A673 (cell line): Measurements from ENCODE around the gene ABCA2. TPM values are rescaled to one million over a fixed set of nuclear protein-coding genes. Genes with fewer than 3 reads are reported as not detected.
A peak's percentile ranks its signal among the peaks of the same experiment; 100 is the strongest.

ENCODE experiments used
- BruUV-seq: library from RNA; stranded (reverse); fragments of 400-500 nt; replicated peaks from 2 replicates; lab custom pipeline; 2021; lab: Mats Ljungman, UMichigan
- CTCF ChIA-PET: fragments of 300-600 bp; sonication (Branson Sonifier 250); formaldehyde crosslinking; loops from one replicate; lab custom pipeline; 2022; ENCODE audit warnings: antibody characterized with exemption; lab: Charles Lee
- POLR2A ChIA-PET: fragments of 300-600 bp; sonication (Branson Sonifier 250); formaldehyde crosslinking; loops from one replicate; lab custom pipeline; 2022; ENCODE audit warnings: antibody characterized with exemption; ENCODE audit not compliant: low non-redundant PET; lab: Charles Lee
- DNase-seq: peaks from one replicate; pipeline ENCODE4 v3.0.0-alpha.2; 2015; ENCODE audit warnings: low spot score
- H3K27ac ChIP-seq: fragments of 200-600 bp; sonication (generic); 2 replicates; pipeline ENCODE4 v1.5.1; 2016; ENCODE audit warnings: mixed run types, low read depth, mild to moderate bottlenecking, mixed read lengths, antibody characterized with exemption, low read length; ENCODE audit not compliant: poor library complexity, severe bottlenecking
- H3K27me3 ChIP-seq: fragments of 200-600 bp; sonication (generic); replicated peaks from 2 replicates; pipeline ENCODE4 v1.6.1; 2017; ENCODE audit warnings: mixed run types, low read depth, mild to moderate bottlenecking, mixed read lengths, antibody characterized with exemption, low read length; ENCODE audit not compliant: insufficient read depth, poor library complexity
- H3K36me3 ChIP-seq: fragments of 200-600 bp; sonication (generic); 2 replicates; pipeline ENCODE4 v1.6.1; 2016; ENCODE audit warnings: mixed run types, mild to moderate bottlenecking, mixed read lengths, antibody characterized with exemption, low read length; ENCODE audit not compliant: insufficient read depth, poor library complexity, severe bottlenecking
- H3K4me1 ChIP-seq: fragments of 200-600 bp; sonication (generic); 2 replicates; pipeline ENCODE4 v1.6.1; 2017; ENCODE audit warnings: mixed run types, mild to moderate bottlenecking, mixed read lengths, antibody characterized with exemption, low read length; ENCODE audit not compliant: insufficient read depth, poor library complexity, severe bottlenecking
- H3K4me3 ChIP-seq: fragments of 200-600 bp; sonication (generic); 2 replicates; pipeline ENCODE4 v1.5.1; 2016; ENCODE audit warnings: low read depth, mixed run types, mild to moderate bottlenecking, mixed read lengths, low read length; ENCODE audit not compliant: poor library complexity, severe bottlenecking
- H3K9me3 ChIP-seq: fragments of 200-600 bp; sonication (generic); 2 replicates; pipeline ENCODE4 v1.6.1; 2016; ENCODE audit warnings: mixed run types, low read depth, mild to moderate bottlenecking, mixed read lengths, antibody characterized with exemption, low read length; ENCODE audit not compliant: poor library complexity, severe bottlenecking
- CTCF ChIP-seq: fragments of 300-800, 200-600 bp; sonication (generic); conservative IDR thresholded peaks from 2 replicates; pipeline ENCODE4 v1.5.1; 2017; ENCODE audit warnings: low read depth, mild to moderate bottlenecking, antibody characterized with exemption, low read length, moderate library complexity, mixed read lengths
- EZH2 ChIP-seq: fragments of 200-600 bp; sonication (generic); IDR thresholded peaks from 2 replicates; pipeline ENCODE4 v1.6.1; 2017; ENCODE audit warnings: borderline replicate concordance, low read depth, mild to moderate bottlenecking, mixed read lengths, antibody characterized with exemption, low read length; ENCODE audit not compliant: poor library complexity, severe bottlenecking
- intact Hi-C: fragments of 100-400 bp; cut with micrococcal nuclease; formaldehyde crosslinking; loops from one replicate; pipeline ENCODE4 v1.10.0; 2022; ENCODE audit not compliant: unreplicated experiment
- total RNA-seq: library from RNA; stranded (reverse); gene quantifications from 2 replicates; pipeline ENCODE4 v1.2.3, GENCODE V29; 2021

Gene ABCA2
- total RNA-seq, 1 experiment from 2014 or later = 27.8 TPM

GRCh38 chr9:137062384-137062783 is 34.3 kb upstream of the ABCA2 start:
- CTCF ChIA-PET = no interaction called here
- no peak for DNase-seq
- no peaks in the 10 kb centered on the region for H3K27me3 ChIP-seq
- H3K4me3 ChIP-seq = no peak overlapping the region
- H3K36me3 ChIP-seq = peaks cover 7% of the 10 kb centered on the region
- BruUV-seq = TSS peak; percentile 74
- no peak overlapping the region for H3K27ac ChIP-seq
- H3K4me1 ChIP-seq = no peaks in the 10 kb centered on the region
- no peak for TF ChIP-seq CTCF
- TF ChIP-seq EZH2 = no peak
- POLR2A ChIA-PET = no interaction called here
- H3K9me3 ChIP-seq = no peaks in the 10 kb centered on the region
- intact Hi-C loops = no loop called here

GRCh38 chr9:137058521-137059234 is 30.6 kb upstream of the ABCA2 start:
- no peak overlapping the region for H3K4me3 ChIP-seq
- no peak for DNase-seq
- intact Hi-C loops = no loop called here

GRCh38 chr9:137057545-137057944 is 29.5 kb upstream of the ABCA2 start:
- ChIA-PET POLR2A (no interaction called here), CTCF (no interaction called here)
- H3K9me3 ChIP-seq = no peaks in the 10 kb centered on the region
- no peak overlapping the region for H3K27ac ChIP-seq
- H3K4me1 ChIP-seq = no peaks in the 10 kb centered on the region
- no TSS peak for BruUV-seq
- intact Hi-C loops = no loop called here
- H3K4me3 ChIP-seq = no peak overlapping the region
- no peak for TF ChIP-seq CTCF
- no peak for TF ChIP-seq EZH2
- no peaks in the 10 kb centered on the region for H3K36me3 ChIP-seq
- DNase-seq = no peak
- peaks cover 11% of the 10 kb centered on the region for H3K27me3 ChIP-seq

More at GRCh38 chr9:137058521-137059234, 30.6 kb upstream of the ABCA2 start:
- Histone ChIP-seq H3K27ac (no peak overlapping the region), H3K9me3 (no peaks in the 10 kb centered on the region), H3K27me3 (peaks cover 1% of the 10 kb centered on the region), H3K36me3 (no peaks in the 10 kb centered on the region), H3K4me1 (no peaks in the 10 kb centered on the region)
- TF ChIP-seq CTCF = no peak
- TF ChIP-seq EZH2 = no peak
- ChIA-PET POLR2A (interaction anchor here (0.6 to 0.7 kb wide), 2 partner anchors 99 to 184 kb away, joined by 3 read pairs; no protein-coding TSS in a partner anchor), CTCF (interaction anchor here (0.5 to 1.2 kb wide), 3 partner anchors 9 to 290 kb away, joined by 5 to 7 read pairs (median 5); no protein-coding TSS in a partner anchor)
- no TSS peak for BruUV-seq
